ENCODE results near the gene ABAT.

Gene ABAT

DNA sequence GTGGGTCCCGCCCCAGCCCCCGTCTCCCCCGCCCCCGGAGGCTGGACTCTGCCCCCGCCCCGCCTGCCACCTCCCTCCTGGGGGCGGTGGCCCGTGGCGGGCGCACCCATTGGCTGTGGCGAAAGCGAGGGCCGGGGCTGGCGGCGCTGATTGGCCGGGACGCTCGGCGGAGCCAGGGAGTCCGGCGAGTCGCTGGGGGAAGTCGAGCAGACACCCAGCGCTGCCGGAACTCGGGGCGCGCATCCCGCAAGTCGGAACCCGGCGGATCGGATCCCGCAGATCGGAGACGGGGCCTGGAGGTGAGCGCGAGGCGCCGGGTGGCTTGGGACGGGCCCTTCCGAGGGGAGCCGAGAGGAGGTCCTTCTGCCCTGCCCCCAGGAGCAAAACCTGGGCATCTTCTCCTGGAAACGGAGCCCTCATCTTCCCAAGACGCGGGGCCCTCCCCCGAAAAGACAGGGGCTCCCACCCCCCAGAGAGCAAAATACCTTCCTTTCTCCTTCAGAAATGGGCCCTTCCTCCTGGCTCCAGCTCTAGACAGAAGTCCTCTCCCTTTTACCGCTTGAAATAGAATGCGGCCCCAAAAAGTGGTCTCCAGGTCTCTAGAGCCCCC is at the start of gene ABAT:
Gene ABAT (plus strand): TSS at position 205 of the 610 bp plus-strand sequence. CDS start 61,123 bp downstream, outside the sequence.
- peak; percentile 70 to 82 for DNase-seq (ENCODE audit: low read depth in 1 of 2, low spot score in 1 of 2)

DNA sequence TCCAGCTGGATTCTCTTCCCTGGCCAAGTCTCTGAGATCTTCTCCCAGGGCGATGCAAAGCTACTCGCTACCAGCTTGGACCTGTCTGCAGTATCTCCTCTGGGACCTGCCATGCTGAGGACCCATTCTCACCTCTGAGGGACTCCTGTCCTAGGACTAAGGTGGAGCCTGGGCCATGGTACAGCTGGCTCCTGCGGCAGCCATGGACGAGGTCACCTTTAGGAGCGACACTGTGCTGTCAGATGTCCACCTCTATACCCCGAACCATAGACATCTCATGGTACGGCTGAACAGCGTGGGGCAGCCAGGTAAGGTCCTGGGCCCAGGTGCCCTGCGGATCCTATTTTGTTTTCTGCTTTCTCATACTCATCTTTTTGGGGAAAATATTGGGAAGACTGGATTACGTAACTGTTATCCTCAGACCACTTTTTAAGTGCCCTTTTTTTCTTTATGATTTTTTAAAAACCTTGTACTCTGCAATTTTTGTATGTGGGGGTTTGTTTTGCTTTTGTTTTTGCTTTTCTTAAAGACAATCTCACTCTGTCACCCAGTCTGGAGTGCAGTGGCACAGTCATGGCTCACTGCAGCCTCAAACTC is 48.8 kb upstream of the ABAT start:
- no peak for DNase-seq (ENCODE audit: low read depth in 1 of 2, low spot score in 1 of 2)

- no peak for DNase-seq (ENCODE audit: low read depth in 1 of 2, low spot score in 1 of 2)
These were observed 47.5 kb upstream of the ABAT start for GRCh38 chr16:8626946-8627345.

DNA sequence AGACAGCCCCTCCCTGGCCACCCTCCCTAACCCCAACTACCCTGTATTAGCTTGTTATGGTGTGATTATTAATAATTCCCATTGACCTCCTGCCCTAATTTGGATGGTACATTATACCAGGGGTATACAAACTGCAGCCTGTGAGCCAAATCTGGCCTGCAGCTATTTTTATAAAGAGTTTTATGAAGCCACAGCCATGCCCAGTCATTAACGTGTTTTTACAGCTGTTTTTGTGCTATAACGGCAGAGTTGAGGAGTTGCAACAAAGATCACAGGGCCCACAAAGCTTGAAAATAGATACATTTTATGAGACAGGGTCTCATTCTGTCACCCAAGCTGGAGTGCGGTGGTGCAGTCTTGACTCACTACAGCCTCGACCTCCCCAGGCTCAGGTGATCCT is 47.0 kb upstream of the ABAT start:
- DNase-seq (ENCODE audit: low read depth in 1 of 2, low spot score in 1 of 2), result no peak

DNA sequence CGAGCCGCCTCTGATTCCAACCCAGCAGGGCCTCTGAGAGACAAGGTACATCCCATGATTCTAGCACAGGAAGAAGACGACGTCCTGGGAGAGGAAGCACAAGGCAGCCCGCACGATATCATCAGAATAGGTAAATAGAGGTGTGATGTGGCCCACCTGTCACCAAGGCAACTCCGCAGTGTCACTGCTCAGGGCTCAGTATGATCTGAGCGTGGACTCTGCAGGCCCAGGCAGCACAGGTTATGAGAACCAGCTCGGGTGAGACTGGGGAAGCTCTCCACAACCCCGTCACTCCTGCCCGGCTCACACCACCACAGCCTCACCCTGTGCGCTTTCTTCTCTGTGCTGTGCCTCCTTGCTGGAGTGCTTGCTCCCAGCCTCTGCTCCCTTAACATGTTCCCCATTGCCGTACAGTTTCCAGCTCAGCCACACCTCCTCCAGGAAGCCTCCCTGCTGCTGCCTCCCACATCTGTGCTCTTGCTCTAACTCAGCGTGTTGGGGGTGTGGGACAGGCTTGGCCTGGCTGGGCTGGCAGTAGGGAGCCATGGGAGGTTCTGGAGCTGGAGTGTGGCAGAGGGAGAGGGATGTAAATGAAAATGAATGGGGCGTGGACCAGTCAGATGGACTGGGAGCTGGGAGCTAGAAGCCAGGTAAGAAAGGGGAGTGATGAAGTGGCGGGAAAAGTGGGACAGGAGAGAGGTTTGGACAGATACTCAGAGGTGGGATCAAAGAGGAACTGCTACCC is 45.3 kb upstream of the ABAT start:
- DNase-seq (ENCODE audit: low read depth in 1 of 2, low spot score in 1 of 2), result no peak

GRCh38 chr16:8630255-8630953 is 44.0 kb upstream of the ABAT start:
- DNase-seq (ENCODE audit: low read depth in 1 of 2, low spot score in 1 of 2), result no peak

- DNase-seq (ENCODE audit: low read depth in 1 of 2, low spot score in 1 of 2), result no peak
These were observed 43.0 kb upstream of the ABAT start for GRCh38 chr16:8631373-8631772.

- DNase-seq (ENCODE audit: low read depth in 1 of 2, low spot score in 1 of 2), result no peak
These were observed 42.5 kb upstream of the ABAT start for GRCh38 chr16:8631818-8632465.

GRCh38 chr16:8632675-8633182 is 41.7 kb upstream of the ABAT start:
- no peak for DNase-seq (ENCODE audit: low read depth in 1 of 2, low spot score in 1 of 2)

DNA sequence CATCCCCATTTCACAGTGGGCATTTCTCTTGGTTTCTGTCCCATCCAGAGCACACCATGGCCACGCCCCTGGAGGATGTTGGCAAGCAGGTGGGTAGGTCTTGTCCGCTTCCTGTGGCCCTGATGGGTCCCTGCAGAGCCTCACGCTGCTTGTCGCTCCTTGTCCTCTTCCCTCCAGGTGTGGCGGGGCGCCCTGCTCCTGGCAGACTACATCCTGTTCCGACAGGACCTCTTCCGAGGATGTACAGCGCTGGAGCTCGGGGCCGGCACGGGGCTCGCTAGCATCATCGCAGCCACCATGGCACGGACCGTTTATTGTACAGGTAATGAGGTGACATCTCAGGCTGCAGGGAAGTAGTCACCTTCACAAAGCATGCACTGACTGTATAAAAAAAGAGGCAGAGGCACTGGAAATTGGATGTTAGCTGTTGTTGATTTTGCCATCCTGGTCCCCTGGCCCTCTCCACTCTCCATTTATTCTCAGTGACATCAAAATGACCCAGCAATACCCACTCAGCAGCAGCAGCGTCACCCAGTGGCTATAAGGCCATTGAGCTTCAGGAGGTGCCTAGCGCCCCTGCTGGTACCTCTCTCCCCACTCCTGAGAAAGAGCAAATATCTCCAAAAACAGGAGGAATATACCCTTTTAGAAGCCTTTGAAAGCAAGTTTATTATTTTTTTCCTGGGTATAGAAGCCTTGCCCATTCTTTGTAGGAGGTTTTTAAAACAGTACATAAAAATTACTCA is 39.3 kb upstream of the ABAT start:
- DNase-seq (ENCODE audit: low read depth in 1 of 2, low spot score in 1 of 2), result no peak

- DNase-seq (ENCODE audit: low read depth in 1 of 2, low spot score in 1 of 2), result no peak
These were observed 34.7 kb upstream of the ABAT start for GRCh38 chr16:8639694-8640093.

DNA sequence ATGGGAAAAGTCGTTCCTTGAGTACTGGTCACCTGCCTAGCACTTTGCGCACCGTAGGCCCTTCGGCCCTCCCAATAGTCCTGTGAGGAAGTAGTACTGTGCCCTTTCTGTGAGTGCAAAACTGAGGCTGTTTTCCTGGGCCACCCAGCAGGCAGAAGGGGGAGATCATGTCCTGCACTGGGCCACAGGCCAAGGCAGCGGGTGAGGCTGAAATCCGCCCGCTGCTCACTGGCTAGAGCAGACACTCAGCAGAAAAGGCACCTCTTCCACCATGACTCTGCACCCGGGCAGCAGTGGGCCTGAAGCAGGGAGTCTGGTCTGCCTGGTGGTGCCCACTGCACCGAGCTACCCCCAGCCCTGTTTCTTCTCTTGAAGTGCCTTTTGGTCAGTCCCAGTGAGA is 32.7 kb upstream of the ABAT start:
- DNase-seq (ENCODE audit: low read depth in 1 of 2, low spot score in 1 of 2), result no peak

DNA sequence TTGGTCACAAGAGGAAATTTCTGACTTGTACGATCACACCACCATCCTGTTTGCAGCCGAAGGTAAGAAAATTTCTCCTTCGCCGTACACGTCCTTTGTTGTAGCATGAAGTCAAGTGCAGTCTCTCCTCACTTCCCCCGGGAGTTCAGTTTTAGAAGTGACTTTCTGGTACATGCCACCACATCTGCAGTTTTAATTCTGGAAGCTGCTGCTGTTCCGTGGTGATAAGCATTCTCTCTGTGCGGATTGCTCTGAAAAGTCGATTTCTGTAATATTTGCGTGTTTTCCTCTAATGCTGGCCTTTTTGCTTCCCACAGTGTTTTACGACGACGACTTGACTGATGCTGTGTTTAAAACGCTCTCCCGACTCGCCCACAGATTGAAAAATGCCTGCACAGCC is 32.3 kb upstream of the ABAT start:
- no peak for DNase-seq (ENCODE audit: low read depth in 1 of 2, low spot score in 1 of 2)

- no peak for DNase-seq (ENCODE audit: low read depth in 1 of 2, low spot score in 1 of 2)
These were observed 29.9 kb upstream of the ABAT start for GRCh38 chr16:8644211-8645140.

GRCh38 chr16:8645141-8645521 is 29.3 kb upstream of the ABAT start:
- no peak for DNase-seq (ENCODE audit: low read depth in 1 of 2, low spot score in 1 of 2)

GRCh38 chr16:8645831-8646230 is 28.6 kb upstream of the ABAT start:
- no peak for DNase-seq (ENCODE audit: low read depth in 1 of 2, low spot score in 1 of 2)

DNA sequence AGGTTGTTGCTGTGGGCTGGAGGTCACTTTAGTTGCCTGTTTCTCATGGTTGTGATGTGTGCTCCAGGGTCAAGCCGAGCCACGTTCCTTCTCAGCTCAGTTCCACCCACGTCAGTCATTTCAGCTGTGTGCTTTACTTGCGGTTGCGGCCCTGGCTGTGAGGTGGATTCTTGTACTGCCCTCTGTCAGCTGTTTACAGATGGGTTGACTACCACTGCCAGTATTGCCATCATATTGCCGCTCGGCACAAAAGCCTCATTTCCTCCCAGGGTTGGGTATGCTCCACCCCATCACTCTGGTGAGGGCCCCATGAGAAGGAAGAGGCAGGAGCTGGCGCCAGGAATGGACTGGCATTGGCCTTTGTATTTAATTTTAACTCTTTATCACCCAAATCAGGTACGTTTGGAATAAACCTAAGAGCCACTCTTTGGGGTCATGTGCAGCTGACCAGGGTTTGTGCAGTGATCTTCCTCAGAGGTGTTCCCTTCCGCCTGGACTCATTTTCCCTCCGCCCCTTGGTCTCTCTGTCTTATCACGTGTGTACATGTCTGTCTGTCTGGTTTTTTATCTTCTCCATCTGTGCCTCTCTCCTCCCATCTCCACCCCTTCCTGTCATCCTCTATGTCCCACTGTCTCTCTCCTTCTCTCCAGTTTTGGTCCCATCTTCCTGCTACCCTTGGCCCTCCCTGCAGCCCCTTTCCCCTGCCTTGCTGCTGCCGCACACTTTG is 27.9 kb upstream of the ABAT start:
- DNase-seq (ENCODE audit: low read depth in 1 of 2, low spot score in 1 of 2), result no peak

GRCh38 chr16:8647721-8648318 is 26.6 kb upstream of the ABAT start:
- no peak for DNase-seq (ENCODE audit: low read depth in 1 of 2, low spot score in 1 of 2)
